IMR-90 (cell line): ENCODE results near the gene SLC6A12. TPM values are rescaled to one million over a fixed set of nuclear protein-coding genes. Genes with fewer than 3 reads are reported as not detected.

Experiments
- ATAC-seq: fragments of 200-7000 bp; cut with Tn5 transposase; 2 replicates; pipeline ENCODE4 v1.9.1; 2020; ENCODE audit warnings: low read depth, mild to moderate bottlenecking, moderate library complexity
- BruUV-seq: library from RNA; stranded (reverse); fragments of 400-500 nt; replicated peaks from 2 replicates; lab custom pipeline; 2021; lab: Mats Ljungman, UMichigan
- CTCF ChIA-PET: fragments of 300-600 bp; formaldehyde crosslinking; extraction: SDS; loops from one replicate; lab custom pipeline; 2021; ENCODE audit warnings: antibody characterized with exemption; lab: Yijun Ruan, JAX
- POLR2A ChIA-PET: fragments of 300-600 bp; sonication (Branson Sonifier 250); formaldehyde crosslinking; loops from one replicate; lab custom pipeline; 2022; ENCODE audit warnings: antibody characterized with exemption; ENCODE audit not compliant: unreplicated experiment; lab: Charles Lee
- DNase-seq: peaks from one replicate; pipeline ENCODE4 v3.0.0; 2013
- H2AFZ ChIP-seq: replicated peaks from 2 replicates; pipeline ENCODE3; 2013; ENCODE audit warnings: low read length, mild to moderate bottlenecking; ENCODE audit not compliant: poor library complexity
- H2AK5ac ChIP-seq: 2 replicates; pipeline ENCODE4 v1.6.1; 2013; ENCODE audit warnings: low read depth, low read length, inconsistent platforms
- H2AK9ac ChIP-seq: replicated peaks from 2 replicates; pipeline ENCODE3; 2013; ENCODE audit warnings: mild to moderate bottlenecking, low read depth, low read length, moderate library complexity; ENCODE audit not compliant: poor library complexity
- H2BK120ac ChIP-seq: 2 replicates; pipeline ENCODE4 v1.6.1; 2013; ENCODE audit warnings: low read depth, low read length, inconsistent platforms
- H2BK15ac ChIP-seq: 3 replicates; pipeline ENCODE4 v1.6.1; 2013; ENCODE audit warnings: low read depth, low read length, inconsistent platforms
- H2BK20ac ChIP-seq: 2 replicates; pipeline ENCODE4 v1.6.1; 2013; ENCODE audit warnings: low read depth, mild to moderate bottlenecking, inconsistent platforms, low read length, moderate library complexity
- H2BK5ac ChIP-seq: 2 replicates; pipeline ENCODE4 v1.6.1; 2013; ENCODE audit warnings: mild to moderate bottlenecking, low read depth, low read length, inconsistent platforms; ENCODE audit not compliant: poor library complexity, severe bottlenecking
- H3K14ac ChIP-seq: replicated peaks from 2 replicates; pipeline ENCODE4 v1.6.1; 2013; ENCODE audit warnings: low read depth, low read length, inconsistent platforms
- H3K18ac ChIP-seq: 2 replicates; pipeline ENCODE4 v1.6.1; 2013; ENCODE audit warnings: low read depth, low read length, control low read depth
- H3K23ac ChIP-seq: 2 replicates; pipeline ENCODE4 v1.6.1; 2013; ENCODE audit warnings: low read depth, low read length, inconsistent platforms
- H3K27ac ChIP-seq: 2 replicates; pipeline ENCODE4 v1.5.1; 2013; ENCODE audit warnings: mild to moderate bottlenecking, control low read depth, low read length; ENCODE audit not compliant: insufficient read depth
- H3K27me3 ChIP-seq: 2 replicates; pipeline ENCODE4 v1.6.1; 2013; ENCODE audit warnings: low read length; ENCODE audit not compliant: control insufficient read depth, insufficient read depth
- H3K36me3 ChIP-seq: 2 replicates; pipeline ENCODE4 v1.6.1; 2013; ENCODE audit warnings: low read length, mixed read lengths; ENCODE audit not compliant: control insufficient read depth, insufficient read depth
- H3K4ac ChIP-seq: 2 replicates; pipeline ENCODE4 v1.6.1; 2013; ENCODE audit warnings: low read depth, low read length, inconsistent platforms
- H3K4me1 ChIP-seq: 2 replicates; pipeline ENCODE4 v1.6.1; 2013; ENCODE audit warnings: low read length, mixed read lengths; ENCODE audit not compliant: control insufficient read depth, insufficient read depth
- H3K4me2 ChIP-seq: 2 replicates; pipeline ENCODE4 v1.6.1; 2013; ENCODE audit warnings: low read depth, mild to moderate bottlenecking, control low read depth, low read length, moderate library complexity
- H3K4me3 ChIP-seq: 2 replicates; pipeline ENCODE4 v1.5.1; 2013; ENCODE audit warnings: low read depth, mild to moderate bottlenecking, control low read depth, low read length, moderate library complexity; ENCODE audit not compliant: insufficient read depth
- H3K56ac ChIP-seq: 2 replicates; pipeline ENCODE4 v1.6.1; 2013; ENCODE audit warnings: low read length, inconsistent platforms; ENCODE audit not compliant: insufficient read depth; ENCODE audit errors: extremely low read depth
- H3K79me1 ChIP-seq, 2 experiments: 2 replicates each; pipeline ENCODE4 v1.6.1; 2013; ENCODE audit warnings: low read length in 2 of 2, inconsistent platforms in 1 of 2, low read depth in 1 of 2
- H3K9ac ChIP-seq: 2 replicates; pipeline ENCODE4 v1.6.1; 2013; ENCODE audit warnings: low read depth, low read length, control low read depth
- H3K9me1 ChIP-seq: 2 replicates; pipeline ENCODE4 v1.6.1; 2013; ENCODE audit warnings: low read length, inconsistent platforms; ENCODE audit not compliant: insufficient read depth
- H3K9me3 ChIP-seq: 2 replicates; pipeline ENCODE4 v1.6.1; 2013; ENCODE audit warnings: low read length; ENCODE audit not compliant: control insufficient read depth, insufficient read depth
- H4K20me1 ChIP-seq: 2 replicates; pipeline ENCODE4 v1.6.1; 2013; ENCODE audit warnings: low read length, inconsistent platforms; ENCODE audit not compliant: insufficient read depth
- H4K5ac ChIP-seq: 2 replicates; pipeline ENCODE4 v1.6.1; 2013; ENCODE audit warnings: mild to moderate bottlenecking, low read depth, low read length, control low read depth
- H4K8ac ChIP-seq, 2 experiments: 2 replicates each; pipeline ENCODE4 v1.6.1; 2013; ENCODE audit warnings: low read depth in 2 of 2, low read length in 2 of 2, control low read depth in 1 of 2, inconsistent platforms in 1 of 2
- H4K91ac ChIP-seq: 2 replicates; pipeline ENCODE4 v1.6.1; 2013; ENCODE audit warnings: low read depth, low read length, inconsistent platforms; ENCODE audit not compliant: insufficient read depth
- MAZ ChIP-seq: IDR thresholded peaks from 2 replicates; pipeline ENCODE4 v1.6.1; 2012; ENCODE audit warnings: low read depth, mild to moderate bottlenecking, low read length, improper control_type of control experiment, moderate library complexity, borderline replicate concordance
- RCOR1 ChIP-seq: IDR thresholded peaks from 2 replicates; pipeline ENCODE4 v1.6.1; 2012; ENCODE audit warnings: mild to moderate bottlenecking, low read length, improper control_type of control experiment; ENCODE audit not compliant: insufficient replicate concordance
- RFX5 ChIP-seq: IDR thresholded peaks from 2 replicates; pipeline ENCODE4 v1.8.0; 2012; ENCODE audit warnings: low read depth, mild to moderate bottlenecking, low read length, moderate library complexity
- SMC3 ChIP-seq: fragments of 150-350 bp; IDR thresholded peaks from 2 replicates; pipeline ENCODE4 v1.6.1; 2016; ENCODE audit warnings: low read depth, mild to moderate bottlenecking, antibody characterized with exemption, low read length, moderate library complexity
- WGBS, 2 experiments: methylation state at CpG; one replicate each; pipeline versions ENCODE4 v1.1.5 to v1.1.7; 2013; ENCODE audit warnings: missing lambda C conversion rate in 2 of 2; ENCODE audit not compliant: insufficient read length in 1 of 2; ENCODE audit errors: extremely low coverage in 2 of 2; 5-methylcytosine and 5-hydroxymethylcytosine counted together
- dilution Hi-C: fragments of 300-500 bp; cut with HindIII; formaldehyde crosslinking; loops from one replicate; pipeline ENCODE4 v1.14.3; 2018; ENCODE audit warnings: low sequenced_read_pairs; ENCODE audit not compliant: unreplicated experiment
- in situ Hi-C: fragments of 300-500 bp; cut with MboI; formaldehyde crosslinking; loops from 3 replicates; pipeline ENCODE4 v1.14.3; 2019; ENCODE audit warnings: low sequenced_read_pairs, inconsistent platforms, mixed read lengths
- intact Hi-C: fragments of 100-400 bp; cut with micrococcal nuclease; formaldehyde crosslinking; loops from 2 replicates; pipeline ENCODE4 v1.10.0; 2022
- polyA plus RNA-seq, 3 experiments: library from polyadenylated mRNA; depleted of rRNA; stranded (reverse); fragments of >200 nt; gene quantifications; 2 replicates each; pipeline ENCODE4 v1.2.3, GENCODE V29; 2012; ENCODE audit warnings: low replicate concordance in 1 of 3
- total RNA-seq: library from RNA; depleted of rRNA; stranded (reverse); fragments of >200 nt; gene quantifications from 2 replicates; pipeline ENCODE4 v1.2.3, GENCODE V29; 2012
- TF ChIP-seq, protein P1 (sequence below): fragments of 150-350 bp; IDR thresholded peaks from 2 replicates; pipeline ENCODE4 v1.6.1; 2016; ENCODE audit warnings: low read depth, mild to moderate bottlenecking, low read length, moderate library complexity, borderline replicate concordance
- TF ChIP-seq, protein P2 (sequence below): fragments of 150-350 bp; IDR thresholded peaks from 2 replicates; pipeline ENCODE4 v1.6.1; 2017; ENCODE audit warnings: mild to moderate bottlenecking, antibody characterized with exemption, low read length, low read depth

SLC6A12 gene
- total and polyA plus RNA-seq, 2 of the 4 experiments (the other 2 are of a cell fraction): not detected

DNA sequence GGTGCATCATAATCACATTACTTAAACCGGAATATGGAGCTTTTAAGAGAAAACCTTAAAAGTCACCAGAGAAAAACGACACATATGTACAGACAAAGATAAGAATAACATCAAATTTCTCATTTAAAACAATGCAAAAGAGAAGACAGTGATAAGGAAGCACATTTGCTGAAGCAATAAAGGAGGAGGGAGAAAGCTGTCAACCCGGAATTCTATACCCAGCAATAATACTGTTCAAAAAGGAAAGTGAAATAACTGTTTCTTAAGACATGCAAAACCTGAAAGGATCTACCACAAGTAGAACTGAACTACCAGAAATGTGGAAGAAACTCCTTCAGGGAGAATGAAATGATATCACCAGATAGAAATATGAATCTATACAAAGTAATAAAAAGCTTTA is 33.3 kb upstream of the SLC6A12 start:
- no peak overlapping the region for H3K56ac ChIP-seq
- H2AFZ ChIP-seq: no peak overlapping the region
- POLR2A ChIA-PET: no interaction called here
- no peak overlapping the region for H2BK120ac ChIP-seq
- no peak overlapping the region for H2BK15ac ChIP-seq
- H3K79me1 ChIP-seq: no peaks in the 10 kb centered on the region
- H4K91ac ChIP-seq: no peak overlapping the region
- no peak overlapping the region for H2BK20ac ChIP-seq
- CTCF ChIA-PET: no interaction called here
- H4K5ac ChIP-seq: no peak overlapping the region
- H3K4ac ChIP-seq: no peak overlapping the region
- DNase-seq (no peak), ATAC-seq (no peak)
- H3K27me3 ChIP-seq: peaks cover 14% of the 10 kb centered on the region
- no peak overlapping the region for H3K4me3 ChIP-seq
- no peak overlapping the region for H3K14ac ChIP-seq
- H3K4me1 ChIP-seq: no peaks in the 10 kb centered on the region
- no peak overlapping the region for H3K4me2 ChIP-seq
- H3K18ac ChIP-seq: no peak overlapping the region
- no CpG with 5 or more reads among the region's 3 CpGs for WGBS, 2 experiments
- BruUV-seq: no TSS peak
- H4K8ac ChIP-seq: no peak overlapping the region
- intact Hi-C loops: no loop called here
- no peak overlapping the region for H2BK5ac ChIP-seq
- no peak for TF ChIP-seq SMC3
- TF ChIP-seq RCOR1: no peak
- TF ChIP-seq, protein P1, sequence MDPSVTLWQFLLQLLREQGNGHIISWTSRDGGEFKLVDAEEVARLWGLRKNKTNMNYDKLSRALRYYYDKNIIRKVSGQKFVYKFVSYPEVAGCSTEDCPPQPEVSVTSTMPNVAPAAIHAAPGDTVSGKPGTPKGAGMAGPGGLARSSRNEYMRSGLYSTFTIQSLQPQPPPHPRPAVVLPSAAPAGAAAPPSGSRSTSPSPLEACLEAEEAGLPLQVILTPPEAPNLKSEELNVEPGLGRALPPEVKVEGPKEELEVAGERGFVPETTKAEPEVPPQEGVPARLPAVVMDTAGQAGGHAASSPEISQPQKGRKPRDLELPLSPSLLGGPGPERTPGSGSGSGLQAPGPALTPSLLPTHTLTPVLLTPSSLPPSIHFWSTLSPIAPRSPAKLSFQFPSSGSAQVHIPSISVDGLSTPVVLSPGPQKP: no peak
- no peak for TF ChIP-seq MAZ
- TF ChIP-seq, protein P2, sequence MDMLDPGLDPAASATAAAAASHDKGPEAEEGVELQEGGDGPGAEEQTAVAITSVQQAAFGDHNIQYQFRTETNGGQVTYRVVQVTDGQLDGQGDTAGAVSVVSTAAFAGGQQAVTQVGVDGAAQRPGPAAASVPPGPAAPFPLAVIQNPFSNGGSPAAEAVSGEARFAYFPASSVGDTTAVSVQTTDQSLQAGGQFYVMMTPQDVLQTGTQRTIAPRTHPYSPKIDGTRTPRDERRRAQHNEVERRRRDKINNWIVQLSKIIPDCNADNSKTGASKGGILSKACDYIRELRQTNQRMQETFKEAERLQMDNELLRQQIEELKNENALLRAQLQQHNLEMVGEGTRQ: no peak
- TF ChIP-seq RFX5: no peak
- no peak overlapping the region for H2AK9ac ChIP-seq
- no peak overlapping the region for H3K9ac ChIP-seq
- no peaks in the 10 kb centered on the region for H3K9me3 ChIP-seq
- H3K23ac ChIP-seq: no peak overlapping the region
- H2AK5ac ChIP-seq: no peak overlapping the region
- in situ Hi-C loops: no loop called here
- no peaks in the 10 kb centered on the region for H3K36me3 ChIP-seq
- no peaks in the 10 kb centered on the region for H3K9me1 ChIP-seq
- H4K20me1 ChIP-seq: no peaks in the 10 kb centered on the region
- dilution Hi-C loops: no loop called here
- no peak overlapping the region for H3K27ac ChIP-seq
